Fibroblast of mammary gland (primary cell): Measurements from ENCODE around the gene DHCR24.

Source experiments
- DNase-seq: peaks from one replicate; pipeline ENCODE4 v3.0.0-alpha.2; 2010; ENCODE audit warnings: low read depth
- H3K4me3 ChIP-seq: 2 replicates; pipeline ENCODE4 v1.5.1; 2011; ENCODE audit warnings: low read depth, mild to moderate bottlenecking, low read length, moderate library complexity; ENCODE audit not compliant: control insufficient read depth
- CTCF ChIP-seq: conservative IDR thresholded peaks from 2 replicates; pipeline ENCODE4 v1.5.1; 2011; ENCODE audit warnings: low read depth, low read length, inconsistent platforms; ENCODE audit not compliant: control insufficient read depth, insufficient read depth

DHCR24 gene

GRCh38 chr1:54826226-54826816 lies 60.7 kb downstream of the DHCR24 start:
- no peak for TF ChIP-seq CTCF
- DNase-seq: no peak
- no peak overlapping the region for H3K4me3 ChIP-seq

GRCh38 chr1:54825696-54826095 lies 61.3 kb downstream of the DHCR24 start:
- no peak for DNase-seq
- no peak overlapping the region for H3K4me3 ChIP-seq
- TF ChIP-seq CTCF: no peak

- no peak for DNase-seq
- H3K4me3 ChIP-seq: no peak overlapping the region
- no peak for TF ChIP-seq CTCF
Measured at GRCh38 chr1:54823670-54824069, 63.3 kb downstream of the DHCR24 start.

- no peak for DNase-seq
- no peak overlapping the region for H3K4me3 ChIP-seq
- no peak for TF ChIP-seq CTCF
Measured at GRCh38 chr1:54819733-54820132, 67.3 kb downstream of the DHCR24 start.

GRCh38 chr1:54819195-54819536 lies 67.8 kb downstream of the DHCR24 start:
- no peak overlapping the region for H3K4me3 ChIP-seq
- TF ChIP-seq CTCF: no peak
- no peak for DNase-seq

GRCh38 chr1:54818461-54819194 lies 68.4 kb downstream of the DHCR24 start:
- DNase-seq: peak; percentile 14
- no peak overlapping the region for H3K4me3 ChIP-seq
- TF ChIP-seq CTCF: no peak
